Thyroid gland (tissue), 4 donors: ENCODE results near the gene CPN2.

Source experiments
- POLR2A ChIP-seq, 2 donors: fragments of 450-650 bp; IDR thresholded peaks; one replicate each; pipeline ENCODE4 v1.6.1; 2017; ENCODE audit warnings: antibody characterized with exemption in 2 of 2, mild to moderate bottlenecking in 2 of 2, moderate library complexity in 1 of 2
- TF ChIP-seq, protein P1 (sequence below), 6 experiments: fragments of 200-600 bp in 3 of 6; fragments of 450-650 bp in 3 of 6; sonication (generic) in 3 of 6; IDR thresholded peaks; one replicate each; pipeline ENCODE4 v1.5.1; 2016 to 2019; ENCODE audit warnings: antibody characterized with exemption in 6 of 6, mild to moderate bottlenecking in 2 of 6, inconsistent platforms in 1 of 6, moderate library complexity in 1 of 6

DNA sequence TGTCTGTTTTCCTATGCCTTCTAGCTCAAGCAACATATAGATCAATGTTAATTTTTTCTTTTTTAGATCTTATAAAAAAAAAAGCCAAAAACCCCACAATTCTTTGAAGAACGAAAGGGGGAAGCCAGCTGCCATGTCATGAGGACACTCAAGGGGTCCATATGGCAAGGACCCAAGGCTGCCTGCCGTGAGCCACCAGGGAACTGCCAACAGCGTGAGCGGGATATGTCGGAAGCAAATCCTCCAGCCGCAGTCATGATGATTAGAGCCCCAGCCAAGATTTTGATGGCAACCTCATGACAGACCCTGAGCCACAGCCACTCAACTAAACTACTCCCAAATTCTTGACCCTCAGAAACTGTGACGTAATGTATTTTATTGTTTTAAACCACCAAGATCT lies 41.4 kb upstream of the CPN2 start:
- TF ChIP-seq, protein P1, sequence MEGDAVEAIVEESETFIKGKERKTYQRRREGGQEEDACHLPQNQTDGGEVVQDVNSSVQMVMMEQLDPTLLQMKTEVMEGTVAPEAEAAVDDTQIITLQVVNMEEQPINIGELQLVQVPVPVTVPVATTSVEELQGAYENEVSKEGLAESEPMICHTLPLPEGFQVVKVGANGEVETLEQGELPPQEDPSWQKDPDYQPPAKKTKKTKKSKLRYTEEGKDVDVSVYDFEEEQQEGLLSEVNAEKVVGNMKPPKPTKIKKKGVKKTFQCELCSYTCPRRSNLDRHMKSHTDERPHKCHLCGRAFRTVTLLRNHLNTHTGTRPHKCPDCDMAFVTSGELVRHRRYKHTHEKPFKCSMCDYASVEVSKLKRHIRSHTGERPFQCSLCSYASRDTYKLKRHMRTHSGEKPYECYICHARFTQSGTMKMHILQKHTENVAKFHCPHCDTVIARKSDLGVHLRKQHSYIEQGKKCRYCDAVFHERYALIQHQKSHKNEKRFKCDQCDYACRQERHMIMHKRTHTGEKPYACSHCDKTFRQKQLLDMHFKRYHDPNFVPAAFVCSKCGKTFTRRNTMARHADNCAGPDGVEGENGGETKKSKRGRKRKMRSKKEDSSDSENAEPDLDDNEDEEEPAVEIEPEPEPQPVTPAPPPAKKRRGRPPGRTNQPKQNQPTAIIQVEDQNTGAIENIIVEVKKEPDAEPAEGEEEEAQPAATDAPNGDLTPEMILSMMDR (IDR thresholded peaks at IDR 0.05), result no peak
- TF ChIP-seq POLR2A (IDR thresholded peaks at IDR 0.05), result no peak
